Nephron (organoid): ENCODE measurements around the gene TMA7.

Experiments
- H3K27ac Mint-ChIP-seq, 3 experiments: 2 replicates each; pipeline ENCODE4 v1.8.0; 2020; ENCODE audit warnings: mixed read lengths in 3 of 3, mild to moderate bottlenecking in 2 of 3, moderate library complexity in 1 of 3
- H3K27me3 Mint-ChIP-seq: 2 replicates; pipeline ENCODE4 v1.8.0; 2021; ENCODE audit warnings: low read depth, mild to moderate bottlenecking, moderate library complexity, mixed read lengths
- H3K36me3 Mint-ChIP-seq: 2 replicates; pipeline ENCODE4 v1.8.0; 2020; ENCODE audit warnings: low read depth, mixed read lengths
- H3K4me1 Mint-ChIP-seq: 2 replicates; pipeline ENCODE4 v1.8.0; 2020; ENCODE audit warnings: mixed read lengths
- H3K4me3 Mint-ChIP-seq, 3 experiments: 2 replicates each; pipeline ENCODE4 v1.8.0; 2020; ENCODE audit warnings: mild to moderate bottlenecking in 3 of 3, mixed read lengths in 3 of 3, moderate library complexity in 2 of 3
- H3K9me3 Mint-ChIP-seq: 2 replicates; pipeline ENCODE4 v1.8.0; 2020; ENCODE audit warnings: mixed read lengths
- CTCF ChIP-seq, 3 experiments: fragments of 200-600 bp; sonication (generic); IDR thresholded peaks; one replicate each; pipeline ENCODE4 v1.5.0; 2021; ENCODE audit warnings: antibody characterized with exemption in 3 of 3; ENCODE audit not compliant: unreplicated experiment in 3 of 3

Gene TMA7

DNA sequence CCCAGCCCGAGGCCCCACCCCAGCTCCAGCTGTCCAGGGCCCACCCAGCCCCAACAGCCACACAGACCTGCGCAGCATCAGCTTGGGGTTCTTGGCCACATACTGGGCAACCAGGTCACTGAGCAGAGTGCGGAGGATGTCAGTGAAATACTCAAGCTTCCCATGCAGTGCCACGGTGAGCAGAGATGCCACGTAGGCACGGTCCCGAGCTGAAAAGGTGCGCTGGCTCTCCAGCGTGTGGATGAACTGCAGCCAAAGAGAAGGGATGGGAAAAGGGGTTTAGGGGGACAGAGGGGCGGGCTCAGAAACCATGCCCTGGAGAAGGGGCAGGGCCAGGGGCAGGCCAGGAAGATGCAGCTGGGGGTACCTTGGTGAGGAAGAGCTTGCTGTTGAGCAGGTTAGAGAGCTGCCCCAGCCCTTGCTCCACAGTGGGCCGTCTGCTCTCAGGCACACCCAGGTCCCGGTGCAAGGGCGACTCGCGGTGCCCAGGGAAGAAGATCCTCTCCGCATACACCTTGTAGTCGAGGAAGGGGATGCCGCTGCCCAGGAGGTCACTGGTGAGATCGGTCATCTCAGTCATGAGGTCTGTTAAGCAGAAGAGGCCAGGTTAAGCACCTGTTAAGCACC lies 27.6 kb upstream of the TMA7 start:
- Mint-ChIP-seq H3K36me3 (peaks cover 49% of the 10 kb centered on the region), H3K4me1 (no peaks in the 10 kb centered on the region), H3K9me3 (no peaks in the 10 kb centered on the region), H3K27me3 (no peaks in the 10 kb centered on the region), H3K27ac (no peak overlapping the region), H3K4me3 (no peak overlapping the region)
- TF ChIP-seq CTCF (IDR thresholded peaks at IDR 0.05; ENCODE audit: unreplicated experiment in 3 of 3) = no peak

DNA sequence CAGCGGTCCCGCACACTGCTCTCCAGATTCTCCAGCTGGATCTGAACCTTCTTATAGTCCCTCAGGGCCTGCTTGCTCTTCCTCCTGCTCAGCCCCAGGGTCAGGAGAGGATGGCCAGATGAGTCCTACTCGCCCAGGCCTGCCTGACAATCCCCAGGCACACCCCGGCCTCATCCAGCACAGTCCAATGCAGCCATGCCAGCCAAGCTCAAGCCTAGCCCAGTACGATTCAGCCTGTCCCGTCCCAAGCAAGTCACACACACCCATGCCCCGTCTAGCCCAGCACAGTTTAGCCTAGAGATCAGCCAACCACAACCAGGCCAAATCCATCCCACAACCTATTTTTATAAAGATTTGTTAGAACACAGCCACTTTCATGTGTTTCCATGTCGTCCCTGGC lies 27.0 kb upstream of the TMA7 start:
- TF ChIP-seq CTCF (IDR thresholded peaks at IDR 0.05; ENCODE audit: unreplicated experiment in 3 of 3) = no peak
- Mint-ChIP-seq H3K4me3 (no peak overlapping the region), H3K36me3 (peaks cover 47% of the 10 kb centered on the region), H3K27me3 (no peaks in the 10 kb centered on the region), H3K9me3 (no peaks in the 10 kb centered on the region), H3K27ac (no peak overlapping the region), H3K4me1 (no peaks in the 10 kb centered on the region)

DNA sequence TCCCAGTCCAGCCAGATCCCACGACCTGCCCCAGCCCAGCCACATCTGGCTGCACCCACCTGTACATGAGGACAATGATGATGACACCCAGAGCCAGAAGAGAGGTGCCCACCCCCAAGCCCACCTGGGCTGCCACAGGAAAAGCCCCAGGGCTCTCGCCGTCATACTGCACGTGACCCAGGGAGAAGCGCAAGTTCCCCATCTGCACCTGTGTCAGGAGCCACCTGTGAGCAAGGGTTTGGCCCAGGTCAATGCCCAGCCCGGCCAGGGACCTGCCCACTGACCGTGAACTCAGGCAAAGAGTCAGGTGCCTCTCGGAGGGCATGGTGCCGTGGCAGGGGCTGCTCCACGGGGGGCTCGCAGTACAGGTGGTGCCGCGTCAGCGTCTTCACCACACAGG lies 26.4 kb upstream of the TMA7 start:
- Mint-ChIP-seq H3K9me3 (no peaks in the 10 kb centered on the region), H3K27me3 (no peaks in the 10 kb centered on the region), H3K4me1 (no peaks in the 10 kb centered on the region), H3K27ac (no peak overlapping the region), H3K36me3 (peaks cover 43% of the 10 kb centered on the region), H3K4me3 (no peak overlapping the region)
- no peak for TF ChIP-seq CTCF (IDR thresholded peaks at IDR 0.05; ENCODE audit: unreplicated experiment in 3 of 3)

DNA sequence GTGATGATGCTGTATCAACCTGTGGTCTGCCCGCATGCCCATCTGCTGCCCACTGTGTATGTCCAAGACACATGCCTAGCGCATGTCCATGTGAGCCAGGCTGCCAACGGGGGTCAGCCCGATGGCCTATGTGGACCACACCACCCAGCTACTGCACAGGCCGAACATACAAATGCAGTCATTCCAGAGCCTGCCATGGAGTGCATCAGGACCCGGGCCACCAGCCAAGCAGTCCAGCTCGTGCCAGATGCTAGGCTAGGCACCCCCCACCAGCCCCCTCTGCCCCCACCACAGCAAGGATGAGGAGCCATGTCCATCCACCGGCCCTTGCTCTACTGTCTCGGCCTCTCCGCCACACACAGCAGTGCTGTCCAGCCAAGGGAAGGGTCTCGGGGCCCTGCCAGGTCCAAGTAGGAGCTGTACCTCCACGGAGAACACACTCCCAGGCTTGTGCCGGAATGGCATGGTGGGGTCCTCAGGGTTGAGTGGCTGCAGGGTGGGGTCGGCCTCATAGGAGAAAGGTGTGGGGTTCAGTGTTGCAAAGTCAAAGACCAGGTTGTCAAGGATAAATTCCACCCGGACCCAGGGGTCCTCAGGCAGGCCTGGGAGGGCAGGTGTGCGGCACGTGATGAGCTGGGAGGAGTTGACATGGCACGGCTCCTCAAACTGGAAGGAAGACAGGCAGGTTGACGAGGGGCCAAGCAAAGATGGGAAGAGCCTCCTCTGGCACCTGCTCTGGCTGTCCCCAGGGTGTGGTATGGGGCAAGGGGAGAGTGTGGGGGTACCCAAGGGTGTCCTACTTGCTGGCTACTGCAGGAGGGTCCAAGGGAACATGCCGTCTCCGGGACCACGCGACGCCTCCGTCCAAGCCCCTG lies 25.4 kb upstream of the TMA7 start:
- Mint-ChIP-seq H3K4me1 (no peaks in the 10 kb centered on the region), H3K4me3 (no peak overlapping the region), H3K27ac (no peak overlapping the region), H3K27me3 (no peaks in the 10 kb centered on the region), H3K36me3 (peaks cover 33% of the 10 kb centered on the region), H3K9me3 (no peaks in the 10 kb centered on the region)
- no peak for TF ChIP-seq CTCF (IDR thresholded peaks at IDR 0.05; ENCODE audit: unreplicated experiment in 3 of 3)

DNA sequence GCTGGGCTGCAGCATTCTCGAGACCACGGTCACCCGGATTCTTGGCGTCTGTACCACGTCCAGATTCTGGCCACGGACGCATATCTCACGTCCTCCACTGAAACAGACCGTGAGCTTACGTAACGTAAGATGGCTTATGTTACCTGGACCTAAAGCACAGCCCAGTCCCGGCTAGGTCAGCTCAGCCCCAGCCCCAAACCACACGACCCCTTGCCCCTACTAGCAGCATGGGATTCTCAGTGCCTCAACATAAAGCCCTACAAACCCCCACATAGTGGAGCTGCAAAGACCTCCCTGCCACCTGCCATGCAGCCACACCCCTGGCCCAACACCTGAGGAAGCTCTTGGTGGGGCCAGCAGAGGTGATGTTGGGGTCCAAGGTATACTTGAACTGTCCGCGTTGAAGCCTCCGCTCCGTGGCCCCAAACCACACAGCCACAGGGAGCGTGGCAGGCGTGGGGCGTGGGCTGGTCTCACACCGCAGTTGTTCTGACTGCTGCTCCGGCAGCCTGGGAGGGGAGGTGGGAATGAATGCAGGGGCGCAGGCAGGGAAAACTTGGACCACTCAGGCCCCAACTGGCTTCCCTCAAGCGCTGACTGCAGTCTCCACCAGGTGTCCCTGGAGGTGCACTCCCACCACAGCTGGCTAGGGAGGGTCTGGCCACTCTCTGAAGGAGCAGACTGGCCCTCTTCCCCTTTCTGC lies 24.7 kb upstream of the TMA7 start:
- H3K4me1 Mint-ChIP-seq = no peaks in the 10 kb centered on the region
- no peaks in the 10 kb centered on the region for H3K9me3 Mint-ChIP-seq
- TF ChIP-seq CTCF (IDR thresholded peaks at IDR 0.05; ENCODE audit: unreplicated experiment in 3 of 3) = no peak
- H3K27ac Mint-ChIP-seq = no peak overlapping the region
- H3K27me3 Mint-ChIP-seq = no peaks in the 10 kb centered on the region
- no peak overlapping the region for H3K4me3 Mint-ChIP-seq
- peaks cover 29% of the 10 kb centered on the region for H3K36me3 Mint-ChIP-seq
